Uterus (tissue), 4 donors: ENCODE data around the gene DMKN. TPM values are rescaled to one million over a fixed set of nuclear protein-coding genes. Genes with fewer than 3 reads are reported as not detected.
A peak's percentile ranks its signal among the peaks of the same experiment; 100 is the strongest.

ENCODE experiments used
- DNase-seq, 2 donors: peaks; one replicate each; pipeline ENCODE4 v3.0.0-alpha.2; 2019 to 2020
- H3K27ac ChIP-seq, 2 donors: fragments of 200-600 bp; sonication (generic); 1 replicate in 1 of 2; 2 replicates in 1 of 2; pipeline ENCODE4 v1.5.1; 2016 to 2018
- H3K27me3 ChIP-seq, 2 donors: fragments of 200-600 bp; sonication (generic); one replicate each; pipeline ENCODE4 v1.5.1; 2018 to 2019; ENCODE audit warnings: control low read depth in 1 of 2
- H3K36me3 ChIP-seq, 2 donors: fragments of 200-600 bp; sonication (generic); one replicate each; pipeline ENCODE4 v1.5.1; 2019; ENCODE audit warnings: control low read depth in 1 of 2
- H3K4me1 ChIP-seq, 2 donors: fragments of 200-600 bp; sonication (generic); one replicate each; pipeline ENCODE4 v1.5.1; 2018 to 2019; ENCODE audit warnings: control low read depth in 1 of 2
- H3K4me3 ChIP-seq, 2 donors: fragments of 200-600 bp; sonication (generic); 1 replicate in 1 of 2; 2 replicates in 1 of 2; pipeline ENCODE4 v1.5.1; 2018 to 2019; ENCODE audit warnings: mild to moderate bottlenecking in 1 of 2
- H3K9me3 ChIP-seq, 2 donors: fragments of 200-600 bp; sonication (generic); one replicate each; pipeline ENCODE4 v1.5.1; 2019; ENCODE audit warnings: control low read depth in 1 of 2
- CTCF ChIP-seq, 4 experiments: fragments of 200-600 bp in 2 of 4; fragments of 450-650 bp in 2 of 4; sonication (generic) in 2 of 4; IDR thresholded peaks; one replicate each; pipeline ENCODE4 v1.5.1; 2016 to 2019; ENCODE audit warnings: antibody characterized with exemption in 4 of 4, mild to moderate bottlenecking in 2 of 4, moderate library complexity in 1 of 4
- POLR2A ChIP-seq, 2 donors: fragments of 450-650 bp; IDR thresholded peaks; one replicate each; pipeline ENCODE4 v1.6.1; 2016; ENCODE audit warnings: antibody characterized with exemption in 2 of 2, mild to moderate bottlenecking in 1 of 2, moderate library complexity in 1 of 2
- intact Hi-C: fragments of 100-400 bp; cut with DNase I; formaldehyde crosslinking; loops from one replicate; pipeline ENCODE4 v1.15.1; 2023; ENCODE audit warnings: low total_unique reads
- total RNA-seq, 4 donors: library from RNA; depleted of rRNA in 3 of 4; stranded (reverse); fragments of >200 nt in 3 of 4; gene quantifications; one replicate each; pipeline versions ENCODE4 v1.1.0 to v1.2.4, GENCODE V29; 2014 to 2023
- donor health status: DM: yes; HTN: yes; CAD: no.

Gene DMKN
- total RNA-seq, 4 donors from 2014 or later: 4.4 to 73.7 (median 39.5) TPM

- Histone ChIP-seq H3K27ac (no peak overlapping the region), H3K4me1 (no peaks in the 10 kb centered on the region), H3K36me3 (no peaks in the 10 kb centered on the region), H3K9me3 (no peaks in the 10 kb centered on the region), H3K4me3 (no peak overlapping the region), H3K27me3 (no peaks in the 10 kb centered on the region)
- no peak for DNase-seq
- no peak for TF ChIP-seq CTCF (IDR thresholded peaks at IDR 0.05)
- TF ChIP-seq POLR2A (IDR thresholded peaks at IDR 0.05): no peak
- intact Hi-C loops: no loop called here
Measured at GRCh38 chr19:35511337-35511736, 2.1 kb downstream of the DMKN start.

GRCh38 chr19:35510626-35510964, 2.9 kb downstream of the DMKN start:
- Histone ChIP-seq H3K36me3 (no peaks in the 10 kb centered on the region), H3K27me3 (no peaks in the 10 kb centered on the region), H3K27ac (no peak overlapping the region), H3K4me1 (no peaks in the 10 kb centered on the region), H3K9me3 (no peaks in the 10 kb centered on the region), H3K4me3 (peak overlapping the region; percentile 16 to 38)
- no peak for TF ChIP-seq CTCF (IDR thresholded peaks at IDR 0.05)
- no peak for TF ChIP-seq POLR2A (IDR thresholded peaks at IDR 0.05)
- intact Hi-C loops: no loop called here
- DNase-seq: no peak

GRCh38 chr19:35509861-35510625, 3.4 kb downstream of the DMKN start:
- Histone ChIP-seq H3K9me3 (no peaks in the 10 kb centered on the region), H3K27ac (peak overlapping the region; percentile 34 to 72), H3K4me3 (peak overlapping the region; percentile 16 to 38), H3K4me1 (no peaks in the 10 kb centered on the region), H3K27me3 (no peaks in the 10 kb centered on the region), H3K36me3 (no peaks in the 10 kb centered on the region)
- TF ChIP-seq POLR2A (IDR thresholded peaks at IDR 0.05) (peak in 1 of 2 donors; percentile 42), CTCF (IDR thresholded peaks at IDR 0.05) (peak; percentile 87 to 97 (median 91))
- DNase-seq: peak; percentile 74 to 81
- intact Hi-C loops: no loop called here

- DNase-seq: peak in 1 of 2 donors; percentile 29
- Histone ChIP-seq H3K9me3 (no peaks in the 10 kb centered on the region), H3K4me1 (no peaks in the 10 kb centered on the region), H3K36me3 (no peaks in the 10 kb centered on the region), H3K4me3 (peak overlapping the region in 1 of 2 donors; percentile 38), H3K27ac (peak overlapping the region in 1 of 2 donors; percentile 72), H3K27me3 (no peaks in the 10 kb centered on the region)
- TF ChIP-seq POLR2A (IDR thresholded peaks at IDR 0.05) (no peak), CTCF (IDR thresholded peaks at IDR 0.05) (no peak)
- intact Hi-C loops: no loop called here
Measured at GRCh38 chr19:35509018-35509652, 4.3 kb downstream of the DMKN start.

- no peak overlapping the region for H3K27ac ChIP-seq
- H3K4me1 ChIP-seq: no peaks in the 10 kb centered on the region
- TF ChIP-seq POLR2A (IDR thresholded peaks at IDR 0.05) (no peak), CTCF (IDR thresholded peaks at IDR 0.05) (no peak)
- no peaks in the 10 kb centered on the region for H3K36me3 ChIP-seq
- intact Hi-C loops: no loop called here
- no peaks in the 10 kb centered on the region for H3K27me3 ChIP-seq
- H3K9me3 ChIP-seq: no peaks in the 10 kb centered on the region
- DNase-seq: no peak
- H3K4me3 ChIP-seq: no peak overlapping the region
Measured at GRCh38 chr19:35508129-35508528, 5.3 kb downstream of the DMKN start.
